Dermis blood vessel endothelial cell (primary cell): ENCODE measurements around the gene INVS. TPM values are rescaled to one million over a fixed set of nuclear protein-coding genes. Genes with fewer than 3 reads are reported as not detected.
"Not testable (repeated sequence)": the region's sequence is repeated elsewhere in the genome, so short reads cannot be mapped to it uniquely, and the experiment has no call there.

ENCODE experiments used
- DNase-seq: peaks from one replicate; pipeline ENCODE4 v3.0.0; 2010
- total RNA-seq: library from RNA; depleted of rRNA; stranded (reverse); fragments of >200 nt; gene quantifications from 2 replicates; pipeline ENCODE4 v1.2.3, GENCODE V29; 2014

Gene INVS
- total RNA-seq, 1 donor from 2014 or later: 36.8 TPM

- DNase-seq: no peak
These were observed 15.5 kb upstream of the INVS start for GRCh38 chr9:100083448-100084127.

GRCh38 chr9:100084128-100084453, 15.0 kb upstream of the INVS start:
- no peak for DNase-seq

- no peak for DNase-seq
These were observed 14.3 kb upstream of the INVS start for GRCh38 chr9:100084734-100085133.

GRCh38 chr9:100086097-100086635, 12.9 kb upstream of the INVS start:
- no peak for DNase-seq

- DNase-seq: peak; percentile 85
These were observed 11.8 kb upstream of the INVS start for GRCh38 chr9:100087218-100087617.

GRCh38 chr9:100088202-100088601, 10.8 kb upstream of the INVS start:
- DNase-seq: peak; percentile 30

GRCh38 chr9:100090880-100091279, 8.2 kb upstream of the INVS start:
- no peak for DNase-seq

GRCh38 chr9:100091650-100092049, 7.4 kb upstream of the INVS start:
- DNase-seq: no peak

- DNase-seq: no peak
These were observed 7.0 kb upstream of the INVS start for GRCh38 chr9:100092066-100092465.

GRCh38 chr9:100094411-100094810, 4.6 kb upstream of the INVS start:
- DNase-seq: not testable (repeated sequence)

- DNase-seq: no peak
These were observed 2.6 kb upstream of the INVS start for GRCh38 chr9:100096378-100096916.

- peak; percentile 76 for DNase-seq
These were observed 777 bp upstream of the INVS start for GRCh38 chr9:100098046-100098886.

GRCh38 chr9:100099722-100100042, 639 bp downstream of the INVS start:
- no peak for DNase-seq

GRCh38 chr9:100100146-100100667, 1.2 kb downstream of the INVS start:
- no peak for DNase-seq

- DNase-seq: no peak
These were observed 2.6 kb downstream of the INVS start for GRCh38 chr9:100101608-100102007.

GRCh38 chr9:100104314-100104713, 5.3 kb downstream of the INVS start:
- no peak for DNase-seq

GRCh38 chr9:100105861-100106260, 6.8 kb downstream of the INVS start:
- DNase-seq: no peak

- no peak for DNase-seq
These were observed 7.6 kb downstream of the INVS start for GRCh38 chr9:100106616-100107015.

GRCh38 chr9:100108559-100108958, 9.5 kb downstream of the INVS start:
- DNase-seq: peak; percentile 24

GRCh38 chr9:100111235-100111634, 12.2 kb downstream of the INVS start:
- peak; percentile 14 for DNase-seq

- no peak for DNase-seq
These were observed 13.8 kb downstream of the INVS start for GRCh38 chr9:100112677-100113336.

- no peak for DNase-seq
These were observed 18.3 kb downstream of the INVS start for GRCh38 chr9:100117316-100117715.

- DNase-seq: no peak
These were observed 21.2 kb downstream of the INVS start for GRCh38 chr9:100120286-100120685.
